BLaER1 treated with 17β-estradiol and CSF1 and Interleukin-3, amounts not matched to agents 10 nM and 100 nM (cell line): ENCODE measurements around the gene PPP2R2B.

Experiments used
- H3K27ac ChIP-seq, 11 experiments: shearing (Covaris generic); formaldehyde crosslinking; 2 replicates each; pipeline ENCODE4 v1.8.1; 2022
- H3K27me3 ChIP-seq, 11 experiments: shearing (Covaris generic); formaldehyde crosslinking; 2 replicates each; pipeline ENCODE4 v1.8.1; 2022
- H3K36me3 ChIP-seq, 11 experiments: shearing (Covaris generic); formaldehyde crosslinking; 2 replicates each; pipeline ENCODE4 v1.8.1; 2022
- H3K4me1 ChIP-seq, 10 experiments: shearing (Covaris generic); formaldehyde crosslinking; 2 replicates each; pipeline ENCODE4 v1.8.1; 2022
- H3K4me2 ChIP-seq, 11 experiments: shearing (Covaris generic); formaldehyde crosslinking; 2 replicates each; pipeline ENCODE4 v1.8.1; 2022
- H3K4me3 ChIP-seq, 10 experiments: shearing (Covaris generic); formaldehyde crosslinking; 2 replicates each; pipeline ENCODE4 v1.8.1; 2022
- H3K9ac ChIP-seq, 11 experiments: shearing (Covaris generic); formaldehyde crosslinking; 2 replicates each; pipeline ENCODE4 v1.8.1; 2022
- H3K9me3 ChIP-seq, 11 experiments: shearing (Covaris generic); formaldehyde crosslinking; replicated peaks in 1 of 11; 2 replicates each; pipeline ENCODE4 v1.8.1; 2022
- H4K20me1 ChIP-seq, 11 experiments: shearing (Covaris generic); formaldehyde crosslinking; 2 replicates each; pipeline ENCODE4 v1.8.1; 2022
- Cebpa-rat ChIP-seq, 11 experiments: shearing (Covaris generic); IDR thresholded peaks; 2 replicates each; pipeline ENCODE4 v1.8.1; 2022

PPP2R2B gene

GRCh38 chr5:146797658-146798057 lies 80.9 kb downstream of the PPP2R2B start:
- Histone ChIP-seq H3K9me3 (no peaks in the 10 kb centered on the region), H3K4me1 (peaks cover 8 to 45% (median 13%) of the 10 kb centered on the region in 10 experiments; a peak in 18 of 20 replicates), H3K27ac (no peak overlapping the region), H3K4me2 (no peak overlapping the region), H4K20me1 (no peaks in the 10 kb centered on the region), H3K9ac (no peak overlapping the region), H3K27me3 (no peaks in the 10 kb centered on the region), H3K4me3 (no peak overlapping the region), H3K36me3 (no peaks in the 10 kb centered on the region)
- TF ChIP-seq Cebpa-rat (IDR thresholded peaks at IDR 0.05): no peak

GRCh38 chr5:146796911-146797310 lies 81.6 kb downstream of the PPP2R2B start:
- Histone ChIP-seq H3K27me3 (no peaks in the 10 kb centered on the region), H3K9me3 (no peaks in the 10 kb centered on the region), H3K4me2 (peak overlapping the region in 5 of 11 experiments; percentile 9 to 67 (median 30); a peak in 8 of 22 replicates), H3K9ac (no peak overlapping the region), H3K4me3 (no peak overlapping the region), H3K4me1 (peaks cover 8 to 48% (median 13%) of the 10 kb centered on the region in 10 experiments; a peak in 18 of 20 replicates), H3K27ac (no peak overlapping the region; a peak in 1 of 22 replicates), H3K36me3 (no peaks in the 10 kb centered on the region), H4K20me1 (no peaks in the 10 kb centered on the region)
- no peak for TF ChIP-seq Cebpa-rat (IDR thresholded peaks at IDR 0.05)

GRCh38 chr5:146796144-146796543 lies 82.4 kb downstream of the PPP2R2B start:
- H3K9me3 ChIP-seq: no peaks in the 10 kb centered on the region

GRCh38 chr5:146794326-146795029 lies 84.1 kb downstream of the PPP2R2B start:
- Histone ChIP-seq H3K27me3 (no peaks in the 10 kb centered on the region), H3K9ac (0 out of 22 replicates have a peak overlapping the region, but pooled peaks of 1 of the 11 experiments have one; percentile 4), H4K20me1 (no peaks in the 10 kb centered on the region), H3K4me2 (peak overlapping the region; percentile 3 to 71 (median 53); a peak in 20 of 22 replicates), H3K27ac (peak overlapping the region in 4 of 11 experiments; percentile 2 to 52 (median 31); a peak in 5 of 22 replicates), H3K4me1 (peaks cover 8 to 48% (median 13%) of the 10 kb centered on the region in 10 experiments; a peak in 18 of 20 replicates), H3K36me3 (no peaks in the 10 kb centered on the region), H3K4me3 (no peak overlapping the region), H3K9me3 (no peaks in the 10 kb centered on the region)
- no peak for TF ChIP-seq Cebpa-rat (IDR thresholded peaks at IDR 0.05)

More at GRCh38 chr5:146796144-146796543, 82.4 kb downstream of the PPP2R2B start:
- Histone ChIP-seq H3K36me3 (no peaks in the 10 kb centered on the region), H3K4me3 (no peak overlapping the region), H3K27ac (no peak overlapping the region), H4K20me1 (no peaks in the 10 kb centered on the region), H3K4me1 (peaks cover 8 to 48% (median 13%) of the 10 kb centered on the region in 10 experiments; a peak in 18 of 20 replicates), H3K27me3 (no peaks in the 10 kb centered on the region), H3K9ac (no peak overlapping the region), H3K4me2 (peak overlapping the region in 5 of 11 experiments; percentile 9 to 67 (median 30); a peak in 7 of 22 replicates)
- TF ChIP-seq Cebpa-rat (IDR thresholded peaks at IDR 0.05): no peak

GRCh38 chr5:146793709-146794108 lies 84.8 kb downstream of the PPP2R2B start:
- TF ChIP-seq Cebpa-rat (IDR thresholded peaks at IDR 0.05): no peak
- H3K27ac ChIP-seq: peak overlapping the region in 4 of 11 experiments; percentile 2 to 52 (median 31); a peak in 6 of 22 replicates
- H3K4me2 ChIP-seq: peak overlapping the region in 10 of 11 experiments; percentile 3 to 71 (median 54); a peak in 18 of 22 replicates
- H4K20me1 ChIP-seq: no peaks in the 10 kb centered on the region
- no peak overlapping the region for H3K4me3 ChIP-seq
- H3K4me1 ChIP-seq: peaks cover 8 to 48% (median 13%) of the 10 kb centered on the region in 10 experiments; a peak in 18 of 20 replicates
- H3K9ac ChIP-seq: no peak overlapping the region
- H3K36me3 ChIP-seq: no peaks in the 10 kb centered on the region
- no peaks in the 10 kb centered on the region for H3K27me3 ChIP-seq
- no peaks in the 10 kb centered on the region for H3K9me3 ChIP-seq

- no peaks in the 10 kb centered on the region for H3K27me3 ChIP-seq
- H3K36me3 ChIP-seq: no peaks in the 10 kb centered on the region
- no peak for TF ChIP-seq Cebpa-rat (IDR thresholded peaks at IDR 0.05)
- H3K27ac ChIP-seq: no peak overlapping the region
- H3K4me1 ChIP-seq: peaks cover 8 to 41% (median 13%) of the 10 kb centered on the region in 10 experiments; a peak in 18 of 20 replicates
- no peaks in the 10 kb centered on the region for H3K9me3 ChIP-seq
- no peak overlapping the region for H3K9ac ChIP-seq
- no peak overlapping the region for H3K4me2 ChIP-seq
- H3K4me3 ChIP-seq: no peak overlapping the region
- no peaks in the 10 kb centered on the region for H4K20me1 ChIP-seq
Observed at GRCh38 chr5:146791471-146791870, 87.1 kb downstream of the PPP2R2B start.

GRCh38 chr5:146789712-146790653 lies 88.6 kb downstream of the PPP2R2B start:
- no peaks in the 10 kb centered on the region for H3K9me3 ChIP-seq
- H3K4me2 ChIP-seq: no peak overlapping the region
- no peak overlapping the region for H3K4me3 ChIP-seq
- H3K4me1 ChIP-seq: peaks cover 13 to 41% (median 17%) of the 10 kb centered on the region in 10 experiments; a peak in 18 of 20 replicates
- no peaks in the 10 kb centered on the region for H3K27me3 ChIP-seq
- no peaks in the 10 kb centered on the region for H3K36me3 ChIP-seq
- no peak overlapping the region for H3K9ac ChIP-seq
- H3K27ac ChIP-seq: no peak overlapping the region
- H4K20me1 ChIP-seq: no peaks in the 10 kb centered on the region
- TF ChIP-seq Cebpa-rat (IDR thresholded peaks at IDR 0.05): no peak

GRCh38 chr5:146788898-146789297 lies 89.7 kb downstream of the PPP2R2B start:
- H3K36me3 ChIP-seq: no peaks in the 10 kb centered on the region
- H3K4me2 ChIP-seq: no peak overlapping the region
- no peaks in the 10 kb centered on the region for H4K20me1 ChIP-seq
- H3K27ac ChIP-seq: no peak overlapping the region
- H3K4me1 ChIP-seq: peaks cover 7 to 36% (median 10%) of the 10 kb centered on the region in 10 experiments; a peak in 17 of 20 replicates
- no peaks in the 10 kb centered on the region for H3K27me3 ChIP-seq
- no peak overlapping the region for H3K4me3 ChIP-seq
- H3K9me3 ChIP-seq: no peaks in the 10 kb centered on the region
- no peak for TF ChIP-seq Cebpa-rat (IDR thresholded peaks at IDR 0.05)
- H3K9ac ChIP-seq: no peak overlapping the region

- TF ChIP-seq Cebpa-rat (IDR thresholded peaks at IDR 0.05): no peak
- peaks cover 4 to 22% (median 6%) of the 10 kb centered on the region in 10 experiments; a peak in 14 of 20 replicates for H3K4me1 ChIP-seq
- no peaks in the 10 kb centered on the region for H3K27me3 ChIP-seq
- no peak overlapping the region for H3K9ac ChIP-seq
- H3K4me3 ChIP-seq: no peak overlapping the region
- H3K9me3 ChIP-seq: 0 out of 22 replicates have a peak, but pooled peaks cover 0 to 5% (median 0%) of the 10 kb centered on the region in 11 experiments
- no peaks in the 10 kb centered on the region for H3K36me3 ChIP-seq
- H3K27ac ChIP-seq: no peak overlapping the region; a peak in 1 of 22 replicates
- H4K20me1 ChIP-seq: no peaks in the 10 kb centered on the region
- peak overlapping the region in 10 of 11 experiments; percentile 6 to 79 (median 37); a peak in 11 of 22 replicates for H3K4me2 ChIP-seq
Observed at GRCh38 chr5:146785065-146785464, 93.5 kb downstream of the PPP2R2B start.
